A549 (cell line): ENCODE results near the gene QSER1. TPM values are rescaled to one million over a fixed set of nuclear protein-coding genes. Genes with fewer than 3 reads are reported as not detected.
A peak's percentile ranks its signal among the peaks of the same experiment; 100 is the strongest.

Source experiments
- ATAC-seq, 2 experiments: fragments of 200-7000 bp in 1 of 2; fragments of >200 bp in 1 of 2; cut with Nextera tagmentation in 1 of 2; cut with Tn5 transposase in 1 of 2; 3 replicates each; pipeline versions ENCODE4 v1.8.0 to v1.9.1; 2018 to 2020; ENCODE audit warnings: mild to moderate bottlenecking in 1 of 2, moderate library complexity in 1 of 2
- CTCF ChIA-PET: fragments of 300-600 bp; sonication (Branson Sonifier 250); formaldehyde crosslinking; extraction: SDS; loops from one replicate; lab custom pipeline; 2021; ENCODE audit warnings: antibody characterized with exemption, inconsistent platforms; lab: Yijun Ruan, JAX
- POLR2A ChIA-PET: fragments of 350-600 bp; formaldehyde crosslinking; extraction: SDS; loops from one replicate; lab custom pipeline; 2021; ENCODE audit warnings: antibody characterized with exemption, inconsistent platforms; lab: Yijun Ruan, JAX
- DNase-seq, 2 experiments: peaks; one replicate each; pipeline versions ENCODE4 v3.0.0 to v3.0.0-alpha.2; 2011 to 2016; ENCODE audit warnings: low read depth in 1 of 2, low spot score in 1 of 2
- FAIRE-seq: peaks from 2 replicates; lab custom pipeline; 2011; peaks lifted over from hg19 to GRCh38; lab: Jason Lieb, UNC
- H3K27ac ChIP-seq, 2 experiments: fragments of >200 bp; sonication (Bioruptor Twin); formaldehyde crosslinking; 3 replicates each; pipeline ENCODE4 v1.5.1; 2016 to 2017
- H3K4me1 ChIP-seq: fragments of >200 bp; sonication (Bioruptor Twin); formaldehyde crosslinking; 3 replicates; pipeline ENCODE4 v1.6.1; 2016
- H3K4me2 ChIP-seq: fragments of >200 bp; sonication (Bioruptor Twin); formaldehyde crosslinking; 3 replicates; pipeline ENCODE4 v1.6.1; 2016
- H3K4me3 ChIP-seq: fragments of >200 bp; sonication (Bioruptor Twin); formaldehyde crosslinking; 3 replicates; pipeline ENCODE4 v1.5.1; 2016
- H3K9me3 ChIP-seq: fragments of >200 bp; sonication (Bioruptor Twin); formaldehyde crosslinking; 3 replicates; pipeline ENCODE4 v1.6.1; 2016
- ATOH8 ChIP-seq: fragments of 250-450 bp; sonication (Bioruptor Pico); IDR thresholded peaks from 2 replicates; pipeline ENCODE4 v1.5.0; 2020; ENCODE audit warnings: low read depth, mild to moderate bottlenecking, moderate library complexity
- BCL3 ChIP-seq: fragments of >200 bp; sonication (Bioruptor Twin); formaldehyde crosslinking; IDR thresholded peaks from 3 replicates; pipeline ENCODE4 v1.6.1; 2016
- CBX2 ChIP-seq: fragments of 200-600 bp; sonication (generic); IDR thresholded peaks from 2 replicates; pipeline ENCODE4 v1.6.1; 2016; ENCODE audit warnings: low read depth, mild to moderate bottlenecking, borderline replicate concordance
- CEBPB ChIP-seq, 2 experiments: fragments of >200 bp in 1 of 2; sonication (Bioruptor Twin) in 1 of 2; formaldehyde crosslinking in 1 of 2; IDR thresholded peaks; 2 replicates each; pipeline ENCODE4 v1.6.1; 2012 to 2016
- E2F6 ChIP-seq: IDR thresholded peaks from 2 replicates; pipeline ENCODE4 v1.6.1; 2012; ENCODE audit warnings: low read depth, borderline replicate concordance
- HDAC2 ChIP-seq: fragments of 200-600 bp; sonication (generic); IDR thresholded peaks from 2 replicates; pipeline ENCODE4 v1.6.1; 2016
- HMGXB4 ChIP-seq: fragments of 250-450 bp; sonication (Bioruptor Pico); IDR thresholded peaks from 2 replicates; pipeline ENCODE4 v1.5.0; 2021; ENCODE audit warnings: mild to moderate bottlenecking, moderate library complexity, borderline replicate concordance
- HOXA7 ChIP-seq: fragments of 250-450 bp; sonication (Bioruptor Pico); IDR thresholded peaks from 2 replicates; pipeline ENCODE4 v1.5.0; 2020; ENCODE audit warnings: mild to moderate bottlenecking, moderate library complexity
- HOXB5 ChIP-seq: fragments of 250-450 bp; sonication (Bioruptor Pico); IDR thresholded peaks from 2 replicates; pipeline ENCODE4 v1.5.0; 2020; ENCODE audit warnings: mild to moderate bottlenecking, moderate library complexity
- JUN ChIP-seq, 2 experiments: fragments of >200 bp; sonication (Bioruptor Twin); formaldehyde crosslinking; IDR thresholded peaks; 2 replicates in 1 of 2; 3 replicates in 1 of 2; pipeline ENCODE4 v1.6.1; 2016 to 2017
- JUNB ChIP-seq: fragments of >200 bp; sonication (Bioruptor Twin); formaldehyde crosslinking; IDR thresholded peaks from 2 replicates; pipeline ENCODE4 v1.6.1; 2016
- KDM1A ChIP-seq: fragments of 200-600 bp; sonication (generic); IDR thresholded peaks from 2 replicates; pipeline ENCODE4 v1.6.1; 2016; ENCODE audit warnings: low read depth, mild to moderate bottlenecking
- MAFK ChIP-seq: fragments of 450-650 bp; IDR thresholded peaks from 2 replicates; pipeline ENCODE4 v1.6.1; 2014; ENCODE audit not compliant: partially characterized antibody
- MAX ChIP-seq: IDR thresholded peaks from 2 replicates; pipeline ENCODE4 v1.6.1; 2012
- MAZ ChIP-seq: fragments of 150-350 bp; IDR thresholded peaks from 2 replicates; pipeline ENCODE4 v1.6.1; 2014; ENCODE audit warnings: antibody characterized with exemption, low read depth, low read length, borderline replicate concordance
- NPAS2 ChIP-seq: fragments of 250-450 bp; sonication (Bioruptor Pico); IDR thresholded peaks from 2 replicates; pipeline ENCODE4 v1.8.0; 2022; ENCODE audit warnings: mild to moderate bottlenecking, moderate library complexity, borderline replicate concordance
- PBX3 ChIP-seq: IDR thresholded peaks from 2 replicates; pipeline ENCODE4 v1.6.1; 2012
- PHF8 ChIP-seq: fragments of 200-600 bp; sonication (generic); IDR thresholded peaks from 2 replicates; pipeline ENCODE4 v1.6.1; 2016; ENCODE audit warnings: low read depth, mild to moderate bottlenecking, antibody characterized with exemption, moderate library complexity, borderline replicate concordance
- POLR2A ChIP-seq: IDR thresholded peaks from 2 replicates; pipeline ENCODE4 v1.6.1; 2012; ENCODE audit warnings: mild to moderate bottlenecking, low read length
- RAD21 ChIP-seq, 2 experiments: fragments of >200 bp in 1 of 2; sonication (Bioruptor Twin) in 1 of 2; formaldehyde crosslinking in 1 of 2; IDR thresholded peaks in 1 of 2; conservative IDR thresholded peaks in 1 of 2; 2 replicates in 1 of 2; 3 replicates in 1 of 2; pipeline ENCODE4 v1.6.1; 2012 to 2018; ENCODE audit warnings: inconsistent platforms in 1 of 2
- RARB ChIP-seq: fragments of 250-450 bp; sonication (Bioruptor Pico); IDR thresholded peaks from 2 replicates; pipeline ENCODE4 v1.8.0; 2021; ENCODE audit warnings: mild to moderate bottlenecking, moderate library complexity
- RNF2 ChIP-seq: fragments of 200-600 bp; sonication (generic); IDR thresholded peaks from 2 replicates; pipeline ENCODE4 v1.6.1; 2016; ENCODE audit warnings: low read depth, mild to moderate bottlenecking, antibody characterized with exemption, moderate library complexity, borderline replicate concordance
- SREBF2 ChIP-seq: fragments of 450-650 bp; IDR thresholded peaks from 2 replicates; pipeline ENCODE4 v1.6.1; 2014; ENCODE audit warnings: mild to moderate bottlenecking, moderate library complexity
- TFCP2L1 ChIP-seq: fragments of 250-450 bp; sonication (Bioruptor Pico); IDR thresholded peaks from 2 replicates; pipeline ENCODE4 v1.5.0; 2021; ENCODE audit warnings: mild to moderate bottlenecking
- USF2 ChIP-seq: fragments of 450-650 bp; IDR thresholded peaks from 2 replicates; pipeline ENCODE4 v1.6.1; 2014; ENCODE audit warnings: antibody characterized with exemption
- ZNF302 ChIP-seq: fragments of 250-450 bp; sonication (Bioruptor Pico); IDR thresholded peaks from 2 replicates; pipeline ENCODE4 v1.9.0; 2021; ENCODE audit warnings: inconsistent platforms, mild to moderate bottlenecking, moderate library complexity
- WGBS: methylation state at CpG from one replicate; pipeline ENCODE4 v1.1.6; 2017; ENCODE audit errors: missing lambda C conversion rate; 5-methylcytosine and 5-hydroxymethylcytosine counted together
- polyA plus RNA-seq, 4 experiments: library from polyadenylated mRNA; depleted of rRNA in 3 of 4; stranded (reverse); fragments of >200 nt; fragmentation: RNase III in 1 of 4; extraction: RNeasy Plus Mini Kit Qiagen cat#74134 plus additional on column Dnase treatment in 1 of 4; gene quantifications; 2 replicates in 3 of 4; 3 replicates in 1 of 4; pipeline ENCODE4 v1.2.3, GENCODE V29; 2011 to 2017

The QSER1 gene
- polyA plus RNA-seq, 2 of the 4 experiments (the other 2 are of a cell fraction) = 13.2 to 27.2 TPM

- H3K4me2 ChIP-seq = no peak overlapping the region
- no peak for ATAC-seq
- ChIA-PET POLR2A (interaction anchor here (0.6 kb wide), 1 partner anchor 145 kb away, joined by 5 read pairs; no protein-coding TSS in a partner anchor), CTCF (interaction anchor here (1.0 to 1.2 kb wide), 2 partner anchors 19 to 63 kb away, joined by 3 read pairs; no protein-coding TSS in a partner anchor)
- 26% methylated on average over 1 of the region's 1 CpG for WGBS
- TF ChIP-seq HMGXB4 (no peak), ZNF302 (CRISPR knock-in tag) (no peak), KDM1A (no peak), MAX (no peak), CEBPB (IDR thresholded peaks at IDR 0.05) (peak in 1 of 2 experiments; percentile 45; a peak in 1 of 4 replicates), HDAC2 (no peak), POLR2A (no peak), RARB (CRISPR knock-in tag) (no peak), PHF8 (no peak)
- no peaks in the 10 kb centered on the region for H3K9me3 ChIP-seq
- peaks cover 38% of the 10 kb centered on the region for H3K4me1 ChIP-seq
- peak overlapping the region in 1 of 2 experiments; percentile 7; a peak in 1 of 6 replicates for H3K27ac ChIP-seq
- FAIRE-seq = no peak
- no peak for DNase-seq
- no peak overlapping the region for H3K4me3 ChIP-seq
Measured at GRCh38 chr11:33013755-33014154, 121.1 kb downstream of the QSER1 start.

GRCh38 chr11:33015621-33016551 is 123.3 kb downstream of the QSER1 start, which contains the start of gene DEPDC7:
Gene DEPDC7, plus strand, starts transcription at chr11:33015878. Its CDS starts 78 bp downstream, at chr11:33015956.
- H3K4me2 ChIP-seq = peak within 1 kb of the TSS; percentile 87

More at GRCh38 chr11:33015621-33016551, 123.3 kb downstream of the QSER1 start, which contains the start of gene DEPDC7:
- DNase-seq (peak; percentile 89 to 92), ATAC-seq (peak; percentile 94 to 95), FAIRE-seq (no peak)
- peaks cover 38% of the 10 kb centered on the region for H3K4me1 ChIP-seq
- WGBS = 1% methylated on average over 27 of the region's 89 CpGs
- H3K9me3 ChIP-seq = no peaks in the 10 kb centered on the region
- TF ChIP-seq KDM1A (no peak), RAD21 (conservative IDR thresholded peaks at IDR 0.05 in 1 of 2, IDR thresholded peaks at IDR 0.05 in 1 of 2) (no peak), POLR2A (peak; percentile 78), MAZ (no peak), JUNB (no peak), PBX3 (no peak), NPAS2 (CRISPR knock-in tag) (peak; percentile 36; the same call in 1 of the 2 replicates), RARB (CRISPR knock-in tag) (no peak), CBX2 (no peak), USF2 (peak; percentile 93), MAX (peak; percentile 92), MAFK (no peak), RNF2 (peak; percentile 70; the same call in 1 of the 2 replicates), E2F6 (peak; percentile 97), BCL3 (0 out of 3 replicates have a peak, but pooled peaks have one; percentile 43), CEBPB (IDR thresholded peaks at IDR 0.05) (no peak), JUN (IDR thresholded peaks at IDR 0.05) (peak in 1 of 2 experiments; percentile 38; a peak in 1 of 5 replicates), TFCP2L1 (0 out of 2 replicates have a peak, but pooled peaks have one; percentile 20), HOXA7 (CRISPR knock-in tag) (no peak), PHF8 (peak; percentile 68; the same call in 1 of the 2 replicates), SREBF2 (no peak), HOXB5 (CRISPR knock-in tag) (peak; percentile 55; the same call in 1 of the 2 replicates), ATOH8 (CRISPR knock-in tag) (peak; percentile 72; the same call in 1 of the 2 replicates)
- TF ChIP-seq, all 56 proteins: peak for 12
- ChIA-PET POLR2A (interaction anchor here (0.6 to 2.6 kb wide), 12 partner anchors 9 to 140 kb away, joined by 3 to 32 read pairs (median 6); partner anchors contain the start of gene TCP11L1), CTCF (interaction anchor here (0.7 to 2.5 kb wide), 9 partner anchors 8 to 56 kb away, joined by 3 to 12 read pairs (median 4); no protein-coding TSS in a partner anchor)
- H3K27ac ChIP-seq = peak within 1 kb of the TSS; percentile 76 to 90
- H3K4me3 ChIP-seq = peak within 1 kb of the TSS; percentile 82
